ENCODE measurements around the gene RAPH1.

- no peak for TF ChIP-seq CTCF (tag by site-specific recombination; IDR thresholded peaks at IDR 0.05)
- no peak for TF ChIP-seq ZFHX2 (tag by site-specific recombination; conservative IDR thresholded peaks at IDR 0.05)
- TF ChIP-seq ZNF704 (tag by site-specific recombination; IDR thresholded peaks at IDR 0.05), result no peak
- TF ChIP-seq KLF1 (tag by site-specific recombination; IDR thresholded peaks at IDR 0.05), result no peak
- TF ChIP-seq PBX3 (CRISPR knock-in tag; IDR thresholded peaks at IDR 0.05), result no peak
- TF ChIP-seq KLF16 (tag by site-specific recombination; IDR thresholded peaks at IDR 0.05), result no peak
- TF ChIP-seq ZNF664 (tag by site-specific recombination; IDR thresholded peaks at IDR 0.05), result no peak
- TF ChIP-seq MZF1 (tag by site-specific recombination; IDR thresholded peaks at IDR 0.05; ENCODE audit: borderline replicate concordance), result no peak
- no peak for TF ChIP-seq REST (tag by site-specific recombination; IDR thresholded peaks at IDR 0.05)
- no peak for TF ChIP-seq KLF8 (tag by site-specific recombination; IDR thresholded peaks at IDR 0.05)
Measured at GRCh38 chr2:203360833-203361430, 174.2 kb downstream of the RAPH1 start.

All from HEK293 (cell line).